GM19023 (cell line): ENCODE results near the gene EPHA7.

Source experiments
- ATAC-seq: cut with Tn5 transposase; IDR thresholded peaks from one replicate; pipeline ENCODE4 v1.9.1; 2021; ENCODE audit warnings: mild to moderate bottlenecking, moderate library complexity; ENCODE audit not compliant: unreplicated experiment

Gene EPHA7

GRCh38 chr6:93393554-93394074 is 25.7 kb downstream of the EPHA7 start:
- no peak for ATAC-seq

GRCh38 chr6:93392797-93393196 is 26.6 kb downstream of the EPHA7 start:
- ATAC-seq: no peak

GRCh38 chr6:93391965-93392364 is 27.4 kb downstream of the EPHA7 start:
- no peak for ATAC-seq

- ATAC-seq: no peak
These were observed 30.2 kb downstream of the EPHA7 start for GRCh38 chr6:93389192-93389591.

GRCh38 chr6:93388070-93388469 is 31.3 kb downstream of the EPHA7 start:
- no peak for ATAC-seq

- no peak for ATAC-seq
These were observed 43.3 kb downstream of the EPHA7 start for GRCh38 chr6:93376026-93376540.

GRCh38 chr6:93373445-93373844 is 45.9 kb downstream of the EPHA7 start:
- no peak for ATAC-seq

GRCh38 chr6:93371756-93372155 is 47.6 kb downstream of the EPHA7 start:
- ATAC-seq: no peak

GRCh38 chr6:93369586-93370134 is 49.7 kb downstream of the EPHA7 start:
- no peak for ATAC-seq

- no peak for ATAC-seq
These were observed 52.9 kb downstream of the EPHA7 start for GRCh38 chr6:93366506-93366905.

GRCh38 chr6:93365445-93365844 is 53.9 kb downstream of the EPHA7 start:
- no peak for ATAC-seq

- ATAC-seq: no peak
These were observed 60.9 kb downstream of the EPHA7 start for GRCh38 chr6:93358435-93358834.

- no peak for ATAC-seq
These were observed 66.8 kb downstream of the EPHA7 start for GRCh38 chr6:93352604-93353003.

- no peak for ATAC-seq
These were observed 68.1 kb downstream of the EPHA7 start for GRCh38 chr6:93351222-93351621.

- no peak for ATAC-seq
These were observed 68.6 kb downstream of the EPHA7 start for GRCh38 chr6:93350774-93351173.

- ATAC-seq: no peak
These were observed 75.0 kb downstream of the EPHA7 start for GRCh38 chr6:93344333-93344835.

GRCh38 chr6:93343476-93343875 is 75.9 kb downstream of the EPHA7 start:
- ATAC-seq: no peak

- no peak for ATAC-seq
These were observed 77.3 kb downstream of the EPHA7 start for GRCh38 chr6:93341900-93342613.

- ATAC-seq: no peak
These were observed 81.5 kb downstream of the EPHA7 start for GRCh38 chr6:93337772-93338394.

- no peak for ATAC-seq
These were observed 82.3 kb downstream of the EPHA7 start for GRCh38 chr6:93337014-93337413.

- ATAC-seq: no peak
These were observed 89.9 kb downstream of the EPHA7 start for GRCh38 chr6:93329301-93330000.
